AG04449 (cell line): ENCODE data around the gene NCR2.

ENCODE experiments used
- CTCF ChIA-PET: fragments of 350-600 bp; formaldehyde crosslinking; extraction: SDS; loops from one replicate; lab custom pipeline; 2021; ENCODE audit warnings: antibody characterized with exemption; lab: Yijun Ruan, JAX
- POLR2A ChIA-PET: fragments of 400-600, 350-600 bp; formaldehyde crosslinking; extraction: SDS; loops from one replicate; lab custom pipeline; 2020; ENCODE audit warnings: antibody characterized with exemption, inconsistent platforms; lab: Yijun Ruan, JAX
- DNase-seq: peaks from one replicate; pipeline ENCODE4 v3.0.0-alpha.2; 2010; ENCODE audit warnings: low read depth, low spot score
- H3K4me3 ChIP-seq: 2 replicates; pipeline ENCODE4 v1.5.1; 2011; ENCODE audit warnings: low read depth, mild to moderate bottlenecking, control low read depth, low read length
- TF ChIP-seq, protein P1 (sequence below): IDR thresholded peaks from one replicate; pipeline ENCODE4 v1.5.1; 2011; ENCODE audit warnings: mild to moderate bottlenecking, moderate library complexity, low read length, control low read depth, inconsistent platforms; ENCODE audit not compliant: insufficient read depth; ENCODE audit errors: missing control alignments

NCR2 gene

DNA sequence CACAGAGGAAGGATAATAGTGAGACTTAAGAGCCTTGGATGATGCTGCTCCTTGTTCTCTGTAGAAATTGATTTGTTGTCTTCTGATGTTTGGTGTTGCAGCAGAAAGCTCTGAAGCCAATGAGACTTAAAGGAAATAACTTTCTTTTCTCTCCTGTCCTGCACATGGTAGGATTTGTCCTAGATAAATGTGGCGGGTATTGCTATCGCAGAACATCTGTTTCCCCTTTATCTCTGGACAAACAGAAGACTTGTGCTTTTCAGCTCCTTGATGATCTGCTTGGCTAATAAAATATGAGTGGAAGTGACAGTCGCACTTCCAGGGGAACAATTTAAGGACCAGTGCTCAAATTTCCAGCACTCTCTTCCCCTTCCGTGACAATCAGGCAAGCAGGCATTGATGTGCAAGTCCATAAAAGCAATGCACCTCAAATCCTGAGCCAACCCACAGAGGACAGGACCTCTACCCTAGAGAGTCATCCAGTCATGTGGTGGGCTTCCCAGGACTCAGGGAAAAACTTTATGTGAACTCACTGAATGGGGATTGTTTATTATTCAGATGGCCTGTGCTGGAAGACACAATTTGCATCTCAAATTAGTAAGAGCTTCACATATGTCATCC is 9.9 kb upstream of the NCR2 start:
- no peak for DNase-seq
- POLR2A ChIA-PET = no interaction called here
- CTCF ChIA-PET = interaction anchor here (2.5 kb wide), 1 partner anchor 19 kb away, joined by 8 read pairs; no protein-coding TSS in a partner anchor
- no peak overlapping the region for H3K4me3 ChIP-seq
- TF ChIP-seq, protein P1, sequence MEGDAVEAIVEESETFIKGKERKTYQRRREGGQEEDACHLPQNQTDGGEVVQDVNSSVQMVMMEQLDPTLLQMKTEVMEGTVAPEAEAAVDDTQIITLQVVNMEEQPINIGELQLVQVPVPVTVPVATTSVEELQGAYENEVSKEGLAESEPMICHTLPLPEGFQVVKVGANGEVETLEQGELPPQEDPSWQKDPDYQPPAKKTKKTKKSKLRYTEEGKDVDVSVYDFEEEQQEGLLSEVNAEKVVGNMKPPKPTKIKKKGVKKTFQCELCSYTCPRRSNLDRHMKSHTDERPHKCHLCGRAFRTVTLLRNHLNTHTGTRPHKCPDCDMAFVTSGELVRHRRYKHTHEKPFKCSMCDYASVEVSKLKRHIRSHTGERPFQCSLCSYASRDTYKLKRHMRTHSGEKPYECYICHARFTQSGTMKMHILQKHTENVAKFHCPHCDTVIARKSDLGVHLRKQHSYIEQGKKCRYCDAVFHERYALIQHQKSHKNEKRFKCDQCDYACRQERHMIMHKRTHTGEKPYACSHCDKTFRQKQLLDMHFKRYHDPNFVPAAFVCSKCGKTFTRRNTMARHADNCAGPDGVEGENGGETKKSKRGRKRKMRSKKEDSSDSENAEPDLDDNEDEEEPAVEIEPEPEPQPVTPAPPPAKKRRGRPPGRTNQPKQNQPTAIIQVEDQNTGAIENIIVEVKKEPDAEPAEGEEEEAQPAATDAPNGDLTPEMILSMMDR = no peak

DNA sequence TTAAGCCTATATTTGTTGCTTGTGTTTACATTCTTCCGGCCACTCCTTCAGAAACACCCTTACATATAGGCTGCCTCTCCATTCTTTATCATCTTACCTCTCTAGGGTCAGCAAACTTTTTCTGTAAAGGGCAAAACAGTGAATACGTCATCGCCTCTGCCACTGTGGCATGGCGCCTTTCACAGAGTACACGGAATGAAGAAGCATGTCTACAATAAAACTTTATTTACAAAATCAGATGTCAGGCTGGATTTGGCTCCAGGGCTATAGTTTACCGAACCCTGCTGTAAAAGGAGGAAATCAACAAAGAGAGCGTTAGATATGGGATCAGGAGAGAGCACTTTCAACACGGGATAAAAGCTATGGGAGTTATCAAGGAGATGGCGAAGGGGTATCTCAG is 9.3 kb upstream of the NCR2 start:
- no peak overlapping the region for H3K4me3 ChIP-seq
- TF ChIP-seq, protein P1 = no peak
- POLR2A ChIA-PET = no interaction called here
- CTCF ChIA-PET = interaction anchor here (2.5 kb wide), 1 partner anchor 19 kb away, joined by 8 read pairs; no protein-coding TSS in a partner anchor
- DNase-seq = no peak

DNA sequence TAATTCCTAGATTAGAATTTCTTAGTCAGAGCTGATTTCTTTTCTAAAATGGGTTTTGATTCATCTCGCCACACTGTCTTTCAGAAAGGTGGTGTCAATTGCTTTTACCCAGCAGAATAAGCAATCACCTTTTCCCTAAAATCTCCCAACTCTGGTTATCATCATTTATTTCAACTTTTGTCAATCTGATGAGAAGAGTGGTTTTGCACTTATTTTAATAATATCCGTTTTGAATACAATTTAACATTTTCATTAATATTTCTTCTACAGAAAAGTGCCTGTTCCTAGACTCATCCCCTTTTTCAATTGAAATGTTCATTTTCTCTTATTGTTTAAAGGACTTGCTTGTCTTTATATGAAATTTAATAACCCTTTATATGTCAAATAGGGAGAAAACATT is 8.2 kb upstream of the NCR2 start:
- POLR2A ChIA-PET = no interaction called here

DNA sequence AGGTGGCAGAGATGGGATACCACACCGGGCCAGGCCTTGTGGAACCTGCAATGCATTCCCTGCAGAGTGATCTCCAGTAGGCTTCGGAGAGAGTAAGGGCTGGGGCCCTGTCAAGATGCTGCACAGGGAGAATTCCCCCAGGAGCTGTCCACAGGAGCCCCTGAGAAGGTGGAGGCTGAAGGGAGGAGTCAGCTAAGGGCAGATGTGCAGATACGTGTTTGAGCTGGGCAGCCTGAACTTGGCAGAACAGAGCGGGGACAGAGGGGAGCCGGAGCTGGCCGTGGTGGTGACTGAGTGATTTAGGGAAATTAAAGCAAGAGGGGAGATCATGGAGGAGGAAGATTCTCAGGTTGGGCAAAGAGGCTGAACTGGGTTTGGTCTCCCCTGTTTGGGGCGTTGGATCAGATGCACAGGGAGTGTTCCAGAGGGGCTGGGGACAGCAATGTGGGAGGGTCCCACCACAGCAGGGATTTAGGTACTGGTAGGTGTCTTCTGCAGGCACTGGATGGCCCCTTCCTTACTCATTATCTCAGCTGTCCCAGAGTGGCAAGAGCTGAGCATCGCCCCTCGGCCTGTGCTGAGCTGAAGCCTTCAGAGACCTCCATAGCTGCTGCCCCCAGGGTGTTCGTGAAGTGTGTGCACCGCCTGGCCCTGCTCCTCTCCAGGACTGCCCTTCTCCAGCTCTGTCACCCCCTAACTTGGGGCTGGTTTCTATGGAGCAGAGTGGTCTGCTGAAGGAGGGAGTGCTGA is 3.8 kb upstream of the NCR2 start:
- POLR2A ChIA-PET = no interaction called here
- no peak for DNase-seq
- CTCF ChIA-PET = interaction anchor here (1.3 to 1.7 kb wide), 3 partner anchors 10 to 36 kb away, joined by 5 to 7 read pairs (median 5); no protein-coding TSS in a partner anchor
- H3K4me3 ChIP-seq = no peak overlapping the region
- TF ChIP-seq, protein P1 = no peak

More for the DNA sequence above, 8.2 kb upstream of the NCR2 start:
- CTCF ChIA-PET = interaction anchor here (0.7 to 2.5 kb wide), 3 partner anchors 8 to 41 kb away, joined by 3 to 8 read pairs (median 6); no protein-coding TSS in a partner anchor
- DNase-seq = no peak
- H3K4me3 ChIP-seq = no peak overlapping the region
- TF ChIP-seq, protein P1 = no peak

DNA sequence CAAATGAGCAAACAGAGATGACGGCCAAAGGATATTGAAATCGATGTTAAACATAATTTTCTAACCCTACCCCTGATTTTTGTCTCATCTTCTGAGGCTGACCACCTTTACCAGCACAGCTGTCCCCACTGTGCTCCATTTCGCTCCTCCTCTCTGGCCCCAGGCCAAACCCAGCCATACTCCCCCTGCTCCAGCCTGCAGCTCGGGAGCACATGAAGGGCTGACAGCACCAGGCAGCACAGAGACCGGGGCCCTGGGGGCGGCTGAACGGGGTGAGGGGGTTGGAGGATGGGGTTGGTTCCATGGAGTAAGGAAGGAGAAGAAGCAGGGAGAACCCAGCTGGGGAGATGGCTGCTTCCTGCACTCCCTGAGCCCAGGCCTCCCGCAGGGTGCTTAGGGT is 3.2 kb upstream of the NCR2 start:
- no peak overlapping the region for H3K4me3 ChIP-seq
- TF ChIP-seq, protein P1 = no peak
- ChIA-PET POLR2A (no interaction called here), CTCF (interaction anchor here (2.6 kb wide), 1 partner anchor 13 kb away, joined by 13 read pairs; no protein-coding TSS in a partner anchor)
- no peak for DNase-seq
